HG02571 (cell line): ENCODE data around the gene UNC13A.

Experiments used
- ATAC-seq: cut with Tn5 transposase; IDR thresholded peaks from one replicate; pipeline ENCODE4 v1.9.1; 2021; ENCODE audit warnings: mild to moderate bottlenecking, moderate library complexity; ENCODE audit not compliant: unreplicated experiment

Gene UNC13A

GRCh38 chr19:17711851-17712250, 23.7 kb upstream of the UNC13A start:
- no peak for ATAC-seq

DNA sequence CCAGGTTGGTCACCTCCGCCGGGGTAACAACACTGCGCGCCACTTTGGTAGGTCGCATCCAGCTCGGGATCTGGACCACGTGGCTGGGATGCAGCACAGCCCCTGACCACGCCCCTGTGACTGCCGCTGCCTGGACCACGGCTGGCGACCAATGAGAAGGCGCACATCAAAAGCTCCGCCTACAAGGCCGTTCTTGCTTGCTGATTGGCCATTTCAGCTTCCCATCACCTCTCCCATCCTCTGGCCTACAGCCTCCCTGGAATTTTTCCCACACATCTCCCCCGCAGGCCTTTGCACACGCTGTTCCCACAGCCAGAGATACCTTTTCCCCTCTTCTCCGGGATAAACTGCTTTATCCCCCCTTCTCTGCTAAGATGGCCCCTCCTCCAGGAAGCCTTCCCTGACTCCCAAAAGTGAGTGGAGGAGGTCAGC, 18.6 kb upstream of the UNC13A start:
- ATAC-seq = no peak

GRCh38 chr19:17703824-17704463, 15.8 kb upstream of the UNC13A start:
- ATAC-seq = no peak

DNA sequence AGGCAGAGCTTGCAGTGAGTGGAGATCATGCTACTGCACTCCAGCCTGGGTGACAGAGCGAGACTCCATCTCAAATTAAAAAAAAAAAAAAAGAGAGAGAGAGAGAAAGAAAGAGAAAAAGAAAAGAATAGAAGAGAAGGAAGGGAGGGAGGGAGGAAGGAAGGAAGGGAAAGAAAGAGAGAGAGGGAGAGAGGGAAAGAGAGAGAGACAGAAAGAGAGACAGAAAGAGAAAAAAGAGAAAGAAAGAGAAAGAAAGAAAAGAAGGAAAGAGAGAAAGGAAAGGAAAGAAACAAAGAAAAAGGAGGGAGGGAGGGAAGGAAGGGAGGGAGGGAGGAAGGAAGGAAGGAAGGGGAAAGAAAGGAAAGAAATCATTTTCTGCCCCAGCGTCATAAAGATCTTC, 7.0 kb upstream of the UNC13A start:
- ATAC-seq = no peak

DNA sequence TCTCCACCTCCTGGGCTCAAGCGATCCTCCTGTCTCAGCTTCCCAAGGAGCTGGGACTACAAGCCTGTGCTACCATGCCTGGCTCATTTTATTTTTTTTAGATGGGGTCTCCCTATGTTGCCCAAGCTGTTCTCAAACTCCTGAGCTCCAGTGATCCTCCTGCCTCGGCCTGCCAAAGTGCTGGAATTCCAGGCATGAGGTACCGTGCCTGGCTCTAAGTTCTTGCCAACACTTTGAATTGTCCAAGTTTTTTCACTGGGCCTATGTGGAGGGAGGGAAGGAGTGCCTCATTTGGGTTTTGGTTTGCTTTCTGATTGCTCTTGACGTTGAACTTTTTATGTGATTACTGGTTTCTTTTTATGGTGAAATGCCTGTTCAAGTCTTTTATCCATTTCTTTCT, 4.4 kb upstream of the UNC13A start:
- ATAC-seq = no peak

GRCh38 chr19:17688853-17689595, 870 bp upstream of the UNC13A start:
- ATAC-seq = no peak

DNA sequence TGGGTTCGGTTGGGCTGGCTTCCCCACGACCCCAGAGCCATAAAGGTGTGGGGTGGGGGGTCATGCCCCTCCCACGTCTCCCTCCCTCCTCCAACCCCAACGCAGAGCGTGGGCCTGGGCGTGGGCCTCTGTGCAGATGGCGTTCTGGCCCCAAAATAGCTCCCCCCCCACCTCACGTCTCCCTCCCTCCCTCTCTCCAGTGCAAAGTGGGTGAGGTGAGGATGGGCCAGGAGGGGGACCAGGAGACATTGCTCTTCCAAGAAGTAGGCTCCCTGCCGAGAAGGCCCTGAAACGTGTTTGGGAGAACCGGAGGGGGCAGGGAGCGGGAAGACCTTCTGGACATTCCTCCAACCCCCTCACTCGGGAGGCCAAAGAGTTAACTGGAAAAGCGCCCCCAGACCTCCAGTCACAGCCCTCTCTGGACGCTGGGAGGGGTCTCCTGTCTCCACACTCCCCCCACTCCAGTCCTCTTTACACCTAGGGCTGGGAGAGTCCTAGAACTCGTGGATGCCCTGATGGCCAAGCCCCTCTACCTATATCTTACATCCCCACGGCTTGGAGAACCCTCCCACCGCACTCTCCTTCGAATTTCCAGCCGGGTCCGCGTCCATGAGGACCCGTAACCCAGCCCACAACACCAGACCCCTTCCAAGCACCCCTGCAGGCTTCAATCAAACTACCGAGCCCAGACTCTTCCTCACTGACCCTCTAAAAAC, 855 bp downstream of the UNC13A start:
- ATAC-seq = no peak

DNA sequence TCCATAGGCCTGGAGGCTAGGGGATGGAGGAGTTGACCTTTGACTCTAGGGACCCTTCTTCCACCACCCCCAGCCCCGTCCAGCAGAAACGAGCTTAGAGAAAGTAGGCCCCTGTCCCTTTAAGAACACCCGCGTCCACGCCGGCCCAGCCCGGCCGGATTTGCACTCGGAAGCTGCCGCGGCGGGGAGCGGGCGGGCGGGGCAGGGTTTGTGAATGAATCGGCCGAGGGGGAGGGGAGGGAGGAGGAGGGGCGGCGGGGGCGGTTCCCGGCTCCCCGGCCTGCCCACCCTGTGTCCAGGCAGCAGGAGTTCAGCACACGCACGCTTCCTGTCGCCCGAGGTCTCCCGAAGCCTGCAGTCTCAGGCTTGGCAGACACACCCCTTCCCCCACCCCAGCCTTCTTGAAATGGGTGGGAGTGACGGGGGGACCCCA, 1.5 kb downstream of the UNC13A start:
- no peak for ATAC-seq

GRCh38 chr19:17686023-17686521, 2.1 kb downstream of the UNC13A start:
- no peak for ATAC-seq

DNA sequence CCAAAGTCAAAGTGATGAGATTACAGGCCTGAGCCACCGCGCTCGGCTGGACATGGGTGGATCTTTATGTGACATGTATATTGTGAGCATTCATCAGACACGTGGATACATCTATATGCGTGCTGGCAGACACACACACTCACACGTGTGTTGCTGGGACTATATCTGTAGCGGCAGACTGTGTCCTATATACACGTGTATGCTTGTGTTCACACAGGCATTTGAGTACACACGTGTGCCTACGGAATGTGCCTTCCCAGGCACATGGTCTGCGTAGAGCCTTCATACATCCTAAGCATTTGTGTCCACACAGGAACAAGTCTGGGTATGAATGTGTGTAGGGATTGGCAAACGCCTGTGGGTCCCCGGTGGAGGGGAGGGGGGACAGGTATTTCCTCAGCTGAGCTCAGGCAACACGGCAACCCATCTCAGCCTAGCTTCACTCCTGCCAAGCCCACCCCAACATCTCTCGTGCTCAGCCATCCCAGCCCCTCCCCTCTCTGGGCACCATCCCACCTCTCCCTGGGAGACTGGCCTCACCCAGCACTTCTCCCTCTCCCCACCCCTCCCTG, 2.6 kb downstream of the UNC13A start:
- ATAC-seq = no peak

DNA sequence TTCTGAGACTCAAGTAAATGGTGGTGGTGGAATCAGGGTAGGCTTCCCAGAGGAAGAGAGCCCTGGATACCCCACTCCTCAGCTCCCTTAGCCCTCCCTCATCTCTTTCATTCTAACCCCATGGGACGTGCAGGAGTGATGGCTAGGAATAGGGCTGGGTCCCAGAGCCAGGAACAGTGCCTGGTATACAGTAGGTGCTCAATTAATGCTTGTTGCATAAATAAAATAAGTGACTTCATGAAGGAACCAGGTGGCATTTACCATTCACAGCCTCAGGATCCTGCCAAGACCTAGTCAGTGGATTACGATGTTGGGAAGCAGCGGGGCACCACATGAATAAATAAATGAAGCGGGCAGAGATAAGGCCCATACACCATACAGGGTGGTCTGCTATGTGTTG, 3.9 kb downstream of the UNC13A start:
- no peak for ATAC-seq

DNA sequence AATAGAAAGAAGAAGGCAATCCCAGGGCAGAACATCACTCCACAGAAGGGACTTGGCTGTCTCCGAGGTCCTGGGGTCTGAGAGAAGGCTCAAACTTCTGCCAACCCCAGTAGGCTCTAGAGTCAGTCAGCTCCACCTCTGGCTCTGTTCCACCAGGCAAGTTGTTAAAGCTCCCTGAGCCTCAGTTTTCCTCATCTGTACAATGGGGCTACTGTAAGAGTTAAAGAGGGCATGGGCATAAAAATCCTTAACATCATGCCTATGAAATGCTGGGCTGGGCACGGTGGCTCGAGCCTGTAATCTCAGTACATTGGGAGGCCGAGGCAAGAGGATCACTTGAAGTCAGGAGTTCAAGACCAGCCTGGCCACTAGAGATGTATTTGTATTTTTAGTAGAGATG, 5.1 kb downstream of the UNC13A start:
- ATAC-seq = no peak

GRCh38 chr19:17682273-17682672, 5.9 kb downstream of the UNC13A start:
- ATAC-seq = no peak

- ATAC-seq = no peak
These were observed 6.5 kb downstream of the UNC13A start for GRCh38 chr19:17681505-17682125.

GRCh38 chr19:17680230-17680722, 7.9 kb downstream of the UNC13A start:
- ATAC-seq = no peak

DNA sequence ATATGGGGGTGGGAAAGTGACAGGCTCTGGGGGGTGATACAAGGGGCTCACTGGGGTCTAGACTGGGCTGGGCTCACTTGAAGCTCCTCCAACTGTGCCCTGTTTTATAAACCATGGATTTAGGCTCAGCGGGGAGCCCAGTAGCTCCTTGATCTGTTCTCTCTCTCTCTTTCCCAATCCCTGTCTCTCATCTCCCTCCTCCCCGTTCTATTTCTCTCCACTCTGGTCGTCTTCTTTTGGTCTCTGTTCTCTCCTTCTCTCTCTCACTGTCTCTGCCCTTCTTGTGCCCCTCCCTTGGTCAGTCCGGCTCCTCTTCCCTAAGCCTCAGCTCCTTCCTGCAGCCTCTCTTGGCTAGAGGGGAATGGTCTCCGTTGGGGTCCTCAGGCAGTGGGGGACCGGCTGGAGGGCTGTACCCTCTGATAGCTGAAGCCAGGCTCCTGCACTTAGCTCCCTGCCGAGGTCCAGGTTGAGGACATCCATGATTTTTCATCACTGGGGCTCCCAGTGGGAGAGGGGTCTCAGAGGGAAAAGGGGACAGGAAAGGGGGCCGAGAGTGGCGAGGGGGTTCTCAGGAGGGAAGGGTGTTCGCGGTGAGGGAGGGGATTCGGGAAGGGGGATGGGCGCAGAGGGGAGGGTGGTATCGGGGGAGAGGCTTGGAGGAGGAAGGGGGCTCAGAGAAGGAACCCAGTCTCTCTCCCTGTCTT, 8.5 kb downstream of the UNC13A start:
- no peak for ATAC-seq

DNA sequence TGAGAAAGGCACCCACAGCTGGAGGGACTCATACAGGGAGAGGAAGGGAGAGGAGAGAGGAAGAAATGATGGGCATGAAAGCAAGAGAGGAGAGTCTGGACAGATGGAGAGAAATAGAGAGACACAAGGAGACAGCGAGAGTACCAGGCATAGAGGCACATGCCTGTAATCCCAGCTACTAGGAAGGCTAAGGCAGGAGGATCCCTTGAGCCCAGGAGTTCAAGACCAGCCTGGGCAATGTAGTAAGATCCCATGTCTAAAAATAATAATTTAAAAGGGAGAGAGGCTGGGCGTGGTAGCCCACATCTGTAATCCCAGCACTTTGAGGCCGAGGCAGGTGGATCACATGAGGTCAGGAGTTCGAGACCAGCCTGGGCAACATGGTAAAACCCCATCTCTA, 9.3 kb downstream of the UNC13A start:
- no peak for ATAC-seq

DNA sequence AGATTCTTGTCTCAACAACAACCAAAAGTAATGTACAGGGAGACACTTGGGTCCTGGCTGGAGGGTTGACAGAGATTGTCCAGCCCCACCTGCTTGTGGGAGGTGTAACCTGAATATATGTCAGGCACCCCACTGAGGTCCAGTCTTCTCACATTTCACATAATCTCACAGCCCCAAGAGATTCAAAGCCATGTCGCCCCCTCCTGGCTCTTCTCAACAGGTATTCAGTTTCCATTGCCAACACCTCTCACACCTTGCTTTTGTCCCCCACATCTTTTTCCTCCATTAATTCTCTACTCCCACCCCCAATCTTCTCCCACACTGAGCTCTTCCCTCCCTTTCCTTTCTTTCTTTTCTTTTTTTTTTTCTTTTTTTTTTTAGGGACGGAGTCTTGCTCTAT, 11.2 kb downstream of the UNC13A start:
- ATAC-seq = no peak

DNA sequence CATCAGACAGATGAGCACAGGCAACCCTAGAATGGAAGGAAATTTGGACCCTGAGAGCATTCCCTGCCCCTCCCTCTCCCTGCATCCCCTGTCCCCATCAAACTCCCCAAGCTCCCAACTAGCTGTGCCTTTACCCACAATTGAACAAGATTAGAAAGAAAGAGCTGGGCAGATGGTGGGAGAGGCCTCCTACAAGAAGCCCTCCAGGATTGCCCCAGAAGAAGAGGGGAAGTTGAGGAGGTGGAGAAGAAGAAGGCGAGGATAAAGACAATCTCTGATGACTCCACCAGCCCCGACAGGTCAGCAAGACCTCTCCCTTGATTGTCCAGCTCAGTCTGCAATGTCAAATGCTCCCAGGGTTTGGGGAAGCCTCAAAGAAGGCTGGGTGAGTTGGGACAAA, 11.9 kb downstream of the UNC13A start:
- ATAC-seq = no peak
